GM23338 (cell line): Measurements from ENCODE around the gene COL4A6. TPM values are rescaled to one million over a fixed set of nuclear protein-coding genes. Genes with fewer than 3 reads are reported as not detected.

Experiments
- ATAC-seq: fragments of 200-7000 bp; cut with Tn5 transposase; 3 replicates; pipeline ENCODE4 v1.9.1; 2020
- DNase-seq: peaks from one replicate; pipeline ENCODE4 v3.0.0-alpha.2; 2015; ENCODE audit warnings: low spot score
- H2AFZ ChIP-seq: fragments of 200-600 bp; sonication (generic); 2 replicates; pipeline ENCODE4 v1.8.0; 2016; ENCODE audit warnings: antibody characterized with exemption, mild to moderate bottlenecking, moderate library complexity
- H3F3A ChIP-seq: fragments of 200-600 bp; sonication (generic); replicated peaks from 2 replicates; pipeline ENCODE4 v1.8.0; 2017; ENCODE audit warnings: antibody characterized with exemption, mixed run types, low read depth
- H3K27ac ChIP-seq: fragments of 200-600 bp; sonication (generic); 2 replicates; pipeline ENCODE4 v1.6.1; 2016; ENCODE audit warnings: low read depth
- H3K27me3 ChIP-seq: fragments of 200-600 bp; sonication (generic); 2 replicates; pipeline ENCODE4 v1.8.0; 2016; ENCODE audit warnings: mild to moderate bottlenecking, mixed run types, moderate library complexity; ENCODE audit not compliant: insufficient read depth
- H3K36me3 ChIP-seq: fragments of 200-600 bp; sonication (generic); 2 replicates; pipeline ENCODE4 v1.8.0; 2016; ENCODE audit warnings: mild to moderate bottlenecking; ENCODE audit not compliant: insufficient read depth
- H3K4me1 ChIP-seq: fragments of 200-600 bp; sonication (generic); 2 replicates; pipeline ENCODE4 v1.8.0; 2016; ENCODE audit warnings: mild to moderate bottlenecking, moderate library complexity; ENCODE audit not compliant: insufficient read depth
- H3K4me2 ChIP-seq: fragments of 200-600 bp; sonication (generic); 2 replicates; pipeline ENCODE4 v1.7.1; 2017; ENCODE audit warnings: mixed run types
- H3K4me3 ChIP-seq: fragments of 200-600 bp; sonication (generic); 2 replicates; pipeline ENCODE4 v1.6.1; 2016; ENCODE audit warnings: mixed run types
- H3K79me2 ChIP-seq: fragments of 200-600 bp; sonication (generic); replicated peaks from 2 replicates; pipeline ENCODE4 v1.8.0; 2017; ENCODE audit warnings: mild to moderate bottlenecking; ENCODE audit not compliant: insufficient read depth
- H3K9me2 ChIP-seq: fragments of 200-600 bp; sonication (generic); 2 replicates; pipeline ENCODE4 v1.8.0; 2017; ENCODE audit not compliant: insufficient read depth
- H4K20me1 ChIP-seq: fragments of 200-600 bp; sonication (generic); replicated peaks from 2 replicates; pipeline ENCODE4 v1.8.0; 2017; ENCODE audit warnings: mild to moderate bottlenecking; ENCODE audit not compliant: insufficient read depth
- H3K27ac Mint-ChIP-seq: 2 replicates; pipeline ENCODE4 v1.8.0; 2020; ENCODE audit warnings: inconsistent platforms, mild to moderate bottlenecking, moderate library complexity, mixed read lengths
- H3K27me3 Mint-ChIP-seq: 3 replicates; pipeline ENCODE4 v1.8.0; 2022; ENCODE audit warnings: low read depth, mild to moderate bottlenecking, moderate library complexity, mixed read lengths, inconsistent platforms; ENCODE audit not compliant: insufficient read depth, poor library complexity
- H3K36me3 Mint-ChIP-seq: 3 replicates; pipeline ENCODE4 v1.8.0; 2021; ENCODE audit warnings: low read depth, mild to moderate bottlenecking, inconsistent platforms, moderate library complexity, mixed read lengths
- H3K4me1 Mint-ChIP-seq: 3 replicates; pipeline ENCODE4 v1.8.0; 2020; ENCODE audit warnings: mild to moderate bottlenecking, inconsistent platforms, mixed read lengths
- H3K4me3 Mint-ChIP-seq: 3 replicates; pipeline ENCODE4 v1.8.0; 2021; ENCODE audit warnings: moderate library complexity, mild to moderate bottlenecking, inconsistent platforms, mixed read lengths
- H3K9me3 Mint-ChIP-seq: 3 replicates; pipeline ENCODE4 v1.8.0; 2020; ENCODE audit warnings: moderate library complexity, mild to moderate bottlenecking, inconsistent platforms, mixed read lengths
- CTCF ChIP-seq, 2 experiments: fragments of 200-600 bp in 1 of 2; sonication (generic) in 1 of 2; conservative IDR thresholded peaks; 2 replicates each; pipeline versions ENCODE4 v1.5.1 to v1.6.1; 2016 to 2017; ENCODE audit warnings: antibody characterized with exemption in 2 of 2, low read depth in 2 of 2, mild to moderate bottlenecking in 2 of 2, moderate library complexity in 1 of 2
- ETS1 ChIP-seq: IDR thresholded peaks from 2 replicates; pipeline ENCODE4 v1.6.1; 2016; ENCODE audit warnings: antibody characterized with exemption
- EZH2 ChIP-seq: fragments of 200-600 bp; sonication (generic); IDR thresholded peaks from one replicate; pipeline ENCODE4 v1.8.0; 2017; ENCODE audit warnings: antibody characterized with exemption, mild to moderate bottlenecking, low read depth; ENCODE audit not compliant: unreplicated experiment
- EZH2phosphoT487 ChIP-seq: fragments of 200-600 bp; sonication (generic); IDR thresholded peaks from one replicate; pipeline ENCODE4 v1.8.1; 2018; ENCODE audit warnings: antibody characterized with exemption; ENCODE audit not compliant: unreplicated experiment
- ZNF462 ChIP-seq: fragments of 250-450 bp; sonication (Bioruptor Pico); IDR thresholded peaks from 2 replicates; pipeline ENCODE4 v1.5.0; 2020; ENCODE audit warnings: mild to moderate bottlenecking, moderate library complexity
- polyA plus RNA-seq: library from polyadenylated mRNA; unstranded; fragments of >200 nt; fragmentation: Nextera tagmentation; extraction: Ambion mirVana; gene quantifications from 2 replicates; pipeline ENCODE4 v1.2.1, GENCODE V29; 2016
- total RNA-seq: library from RNA; depleted of rRNA; stranded (reverse); fragments of >200 nt; shearing (Covaris generic); gene quantifications from 2 replicates; pipeline ENCODE4 v1.2.3, GENCODE V29; 2014

COL4A6 gene
- total and polyA plus RNA-seq, 2 experiments from 2014 or later, result 4.1 to 15.2 TPM

- Histone ChIP-seq H3F3A (no peaks in the 10 kb centered on the region), H3K4me2 (no peak overlapping the region), H2AFZ (no peak overlapping the region), H3K4me3 (no peak overlapping the region), H3K27me3 (no peaks in the 10 kb centered on the region), H3K27ac (no peak overlapping the region), H3K79me2 (no peaks in the 10 kb centered on the region), H3K4me1 (no peaks in the 10 kb centered on the region), H3K9me2 (no peaks in the 10 kb centered on the region), H3K36me3 (no peaks in the 10 kb centered on the region), H4K20me1 (no peaks in the 10 kb centered on the region)
- ATAC-seq (peak; percentile 23; the same call in 2 of the 3 replicates), DNase-seq (no peak)
- Mint-ChIP-seq H3K27me3 (no peaks in the 10 kb centered on the region), H3K4me3 (no peak overlapping the region), H3K27ac (no peak overlapping the region), H3K4me1 (peaks cover 2% of the 10 kb centered on the region; the same call in 2 of the 3 replicates), H3K36me3 (no peaks in the 10 kb centered on the region), H3K9me3 (no peaks in the 10 kb centered on the region)
- TF ChIP-seq ETS1 (no peak), EZH2 (no peak), ZNF462 (CRISPR knock-in tag) (no peak), EZH2phosphoT487 (no peak), CTCF (conservative IDR thresholded peaks at IDR 0.05; ENCODE audit: low read depth in 2 of 2) (no peak)
Measured at GRCh38 chrX:108304757-108305156, 133.5 kb downstream of the COL4A6 start.
